Measurements from ENCODE around the gene HOPX. TPM values are rescaled to one million over a fixed set of nuclear protein-coding genes. Genes with fewer than 3 reads are reported as not detected.

Gene HOPX
- total and polyA plus RNA-seq, 2 of the 8 experiments (the other 6 are each of a cell fraction or from before 2014, with no cell fraction given) = not detected

DNA sequence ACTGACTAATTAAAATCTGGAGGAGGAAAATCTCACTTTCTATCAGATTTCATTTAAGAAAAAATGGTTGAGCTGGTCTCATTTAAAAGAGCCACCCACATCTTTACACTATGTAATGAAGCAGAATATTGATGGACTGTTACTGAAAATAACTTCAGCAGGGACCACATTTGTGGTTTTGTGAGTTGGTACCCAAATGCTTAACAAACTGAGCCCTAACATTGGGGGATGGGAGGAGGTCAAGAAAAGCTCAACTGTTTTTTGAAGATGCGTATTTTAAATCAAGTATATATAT, 30.1 kb downstream of the HOPX start:
- H2BK5ac ChIP-seq (ENCODE audit: low read depth, low read length) = no peak overlapping the region
- POLR2A ChIA-PET (ENCODE audit: partially characterized antibody) = no interaction called here
- no peak overlapping the region for H4K8ac ChIP-seq (ENCODE audit: extremely low read depth, insufficient read depth, low read length)
- no peak overlapping the region for H3K4me2 ChIP-seq (ENCODE audit: insufficient read depth in 1 of 2, low read depth in 2 of 2, low read length in 2 of 2)
- no peak overlapping the region for H2AK5ac ChIP-seq (ENCODE audit: low read depth, low read length)
- 91% methylated on average over 1 of the region's 1 CpG; no CpG with 5 or more reads in 1 of the 2 experiments for WGBS, 2 experiments (ENCODE audit: extremely low coverage in 1 of 2, insufficient coverage in 1 of 2, insufficient read length in 1 of 2, insufficient replicate concordance in 2 of 2, low coverage in 1 of 2, low lambda C conversion rate in 2 of 2, missing lambda C conversion rate in 1 of 2)
- no peak overlapping the region for H3K23ac ChIP-seq (ENCODE audit: insufficient read length)
- no peak overlapping the region for H2BK120ac ChIP-seq (replicated peaks; ENCODE audit: low read depth, low read length)
- CTCF ChIA-PET (ENCODE audit: partially characterized antibody) = interaction anchor here (0.6 to 5.8 kb wide), 9 partner anchors 11 to 1259 kb away, joined by 3 to 34 read pairs (median 4); no protein-coding TSS in a partner anchor
- no peak overlapping the region for H3K18ac ChIP-seq (ENCODE audit: extremely low read depth, low read length)
- no peak overlapping the region for H3K4ac ChIP-seq (replicated peaks; ENCODE audit: insufficient read length, low read depth, low read length)
- H2BK15ac ChIP-seq (ENCODE audit: low read length) = no peak overlapping the region
- peaks cover 0 to 10% (median 1%) of the 10 kb centered on the region in 4 experiments; a peak in 4 of 7 replicates for H3K4me1 ChIP-seq (replicated peaks in 1 of 4; ENCODE audit: control insufficient read depth in 3 of 4, insufficient read depth in 4 of 4, low read length in 3 of 4)
- DNase-seq (ENCODE audit: low read depth in 1 of 2, low spot score in 2 of 2) = no peak
- peaks cover 0 to 5% (median 0%) of the 10 kb centered on the region in 4 experiments; a peak in 1 of 8 replicates for H3K36me3 ChIP-seq (ENCODE audit: control insufficient read depth in 2 of 4, insufficient read depth in 4 of 4, low read length in 3 of 4)
- no peak overlapping the region for H2AFZ ChIP-seq (ENCODE audit: low read length)
- H3K14ac ChIP-seq (ENCODE audit: insufficient read length) = no peak overlapping the region
- H3K23me2 ChIP-seq (ENCODE audit: low read depth, low read length) = peaks cover 7% of the 10 kb centered on the region; the same call in 1 of the 2 replicates
- no peak overlapping the region for H3K9ac ChIP-seq (replicated peaks in 1 of 4; ENCODE audit: extremely low read depth in 1 of 4, low read depth in 3 of 4, low read length in 3 of 4)
- no peak overlapping the region for H3K4me3 ChIP-seq (ENCODE audit: extremely low read depth in 1 of 4, insufficient read depth in 2 of 4, low read depth in 3 of 4, low read length in 4 of 4)
- H3K79me1 ChIP-seq (ENCODE audit: low read depth, low read length) = no peaks in the 10 kb centered on the region
- no peak overlapping the region for H2BK12ac ChIP-seq (ENCODE audit: low read depth, low read length)
- no peaks in the 10 kb centered on the region for H3K79me2 ChIP-seq (ENCODE audit: control insufficient read depth in 1 of 2, insufficient read depth in 2 of 2, low read length in 2 of 2)
- FAIRE-seq = no peak
- H3K27ac ChIP-seq (ENCODE audit: low read depth, low read length) = no peak overlapping the region
- H3K56ac ChIP-seq (replicated peaks; ENCODE audit: insufficient read length, low read depth, low read length) = no peak overlapping the region
- H3K9me3 ChIP-seq (ENCODE audit: insufficient read depth in 2 of 2, low read depth in 1 of 2, low read length in 1 of 2) = peaks cover 0 to 3% of the 10 kb centered on the region in 2 experiments; a peak in 1 of 4 replicates
- no peaks in the 10 kb centered on the region for H4K20me1 ChIP-seq (replicated peaks in 1 of 2; ENCODE audit: control insufficient read depth in 1 of 2, insufficient read depth in 2 of 2, low read length in 2 of 2)
- H4K5ac ChIP-seq (ENCODE audit: insufficient read length, low read depth, low read length) = no peak overlapping the region
- H4K91ac ChIP-seq (replicated peaks; ENCODE audit: insufficient read length, low read length) = no peak overlapping the region
- no peak overlapping the region for H2BK20ac ChIP-seq (ENCODE audit: low read length)
- peaks cover 25 to 30% (median 27%) of the 10 kb centered on the region in 4 experiments for H3K27me3 ChIP-seq (replicated peaks in 1 of 4; ENCODE audit: control insufficient read depth in 3 of 4, extremely low read depth in 1 of 4, insufficient read depth in 3 of 4, low read length in 3 of 4)
- TF ChIP-seq TAF7 (optimal IDR thresholded peaks at IDR 0.05; ENCODE audit: borderline replicate concordance, low read depth, low read length) (no peak), ZNF274 (IDR thresholded peaks at IDR 0.05; ENCODE audit: borderline replicate concordance, extremely low read depth, low read length) (no peak), SAP30 (IDR thresholded peaks at IDR 0.05; ENCODE audit: insufficient read depth, insufficient replicate concordance, low read length) (no peak), KDM4A (IDR thresholded peaks at IDR 0.05; ENCODE audit: low read depth, low read length, severe bottlenecking) (no peak)
- TF ChIP-seq, protein P1, sequence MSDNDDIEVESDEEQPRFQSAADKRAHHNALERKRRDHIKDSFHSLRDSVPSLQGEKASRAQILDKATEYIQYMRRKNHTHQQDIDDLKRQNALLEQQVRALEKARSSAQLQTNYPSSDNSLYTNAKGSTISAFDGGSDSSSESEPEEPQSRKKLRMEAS (IDR thresholded peaks at IDR 0.05) = no peak
- TF ChIP-seq, protein P2, sequence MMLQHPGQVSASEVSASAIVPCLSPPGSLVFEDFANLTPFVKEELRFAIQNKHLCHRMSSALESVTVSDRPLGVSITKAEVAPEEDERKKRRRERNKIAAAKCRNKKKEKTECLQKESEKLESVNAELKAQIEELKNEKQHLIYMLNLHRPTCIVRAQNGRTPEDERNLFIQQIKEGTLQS (IDR thresholded peaks at IDR 0.05; ENCODE audit: insufficient read depth, low read depth, low read length) = no peak

Data from H1 (cell line).